ENCODE measurements around the gene LBX2.
A peak's percentile ranks its signal among the peaks of the same experiment; 100 is the strongest.

The LBX2 gene

GRCh38 chr2:74526649-74527230 is 27.3 kb upstream of the LBX2 start:
- no peak for DNase-seq (ENCODE audit: low read depth in 2 of 3, low spot score in 1 of 3)

DNA sequence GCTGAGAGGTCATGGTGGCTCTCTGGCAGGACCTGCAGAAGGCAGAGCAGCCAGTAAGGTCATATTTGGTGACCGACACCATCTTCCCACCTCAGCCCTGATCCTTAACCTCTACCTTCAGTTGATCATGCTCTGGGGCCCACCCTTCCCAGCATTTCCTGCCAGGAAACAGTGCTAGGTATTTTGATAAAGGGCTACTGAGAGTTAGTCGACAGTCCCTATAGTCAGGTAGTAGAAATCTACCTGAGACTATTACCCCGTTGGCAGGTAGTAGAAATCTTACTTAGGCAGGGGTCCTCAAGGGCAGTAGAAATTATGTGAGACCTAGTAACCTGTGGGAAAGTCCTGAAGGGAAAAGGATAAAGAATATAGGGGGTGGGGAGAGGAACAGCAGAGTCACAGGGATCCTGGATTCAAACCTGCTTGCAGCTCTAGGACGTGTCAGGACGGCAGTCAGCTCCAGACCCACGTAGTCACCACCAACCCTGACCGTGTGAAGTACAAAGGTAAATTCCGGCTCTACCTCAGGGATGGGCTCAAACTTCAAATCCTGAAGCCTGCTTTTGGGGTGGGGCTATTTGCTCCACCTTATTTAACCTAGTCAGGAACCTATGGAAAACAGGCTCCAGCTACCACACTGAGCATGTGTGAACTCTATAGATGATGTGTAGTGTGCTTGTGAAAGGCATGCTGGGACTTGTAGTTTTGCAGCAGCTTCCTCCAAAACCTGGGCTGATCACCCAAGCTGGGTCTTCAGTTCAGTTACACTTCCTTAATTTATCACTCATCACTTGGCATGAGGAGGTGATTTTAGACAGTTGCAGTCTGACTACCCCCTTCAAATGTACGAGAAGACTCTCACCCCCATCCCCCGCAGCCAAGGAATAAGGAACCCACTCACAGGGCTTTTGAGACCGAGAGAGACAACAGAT is 26.6 kb upstream of the LBX2 start, which contains the start of gene DQX1:
Gene DQX1 (minus strand): TSS at position 515 of the 932 bp plus-strand sequence. CDS start 502 bp downstream, at position 13.
- no peak for DNase-seq (ENCODE audit: low read depth in 2 of 3, low spot score in 1 of 3)

DNA sequence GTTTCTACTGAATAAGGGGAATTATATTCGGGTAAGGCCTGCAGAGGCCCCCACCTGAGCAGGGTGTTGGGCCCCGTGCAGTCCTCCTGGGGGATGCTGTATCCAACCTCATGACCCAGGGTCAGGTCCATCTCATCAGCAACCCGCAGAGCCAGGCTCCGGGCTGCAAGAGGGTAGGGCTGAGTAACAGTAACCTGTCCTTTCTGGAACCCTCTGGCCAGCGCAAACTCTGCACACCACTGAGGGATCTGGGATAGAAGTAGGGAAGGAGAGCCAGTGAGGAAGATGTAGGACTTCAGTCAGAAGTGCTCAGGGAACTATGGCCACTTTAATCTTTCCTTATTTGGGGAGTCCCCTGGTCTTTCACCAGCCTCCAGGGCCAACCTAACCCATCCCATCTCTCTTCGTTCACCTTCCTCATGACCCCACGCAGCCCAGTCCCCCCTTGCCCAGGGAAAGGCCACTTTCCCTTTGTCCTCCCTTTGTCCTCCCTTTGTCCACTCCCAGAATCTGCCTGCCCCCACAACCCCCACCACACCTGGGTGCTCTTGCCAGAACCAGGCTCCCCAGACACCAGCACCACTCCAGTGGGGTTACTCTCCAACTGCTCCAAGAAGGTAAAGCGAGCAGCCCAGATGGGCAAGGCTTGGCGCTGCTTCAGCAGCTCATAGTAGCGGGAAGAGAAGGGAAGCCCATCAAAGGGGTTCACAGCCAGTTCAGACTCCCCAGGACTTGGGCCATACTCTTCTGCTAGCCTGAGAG is 25.7 kb upstream of the LBX2 start:
- DNase-seq (ENCODE audit: low read depth in 2 of 3, low spot score in 1 of 3) = no peak

DNA sequence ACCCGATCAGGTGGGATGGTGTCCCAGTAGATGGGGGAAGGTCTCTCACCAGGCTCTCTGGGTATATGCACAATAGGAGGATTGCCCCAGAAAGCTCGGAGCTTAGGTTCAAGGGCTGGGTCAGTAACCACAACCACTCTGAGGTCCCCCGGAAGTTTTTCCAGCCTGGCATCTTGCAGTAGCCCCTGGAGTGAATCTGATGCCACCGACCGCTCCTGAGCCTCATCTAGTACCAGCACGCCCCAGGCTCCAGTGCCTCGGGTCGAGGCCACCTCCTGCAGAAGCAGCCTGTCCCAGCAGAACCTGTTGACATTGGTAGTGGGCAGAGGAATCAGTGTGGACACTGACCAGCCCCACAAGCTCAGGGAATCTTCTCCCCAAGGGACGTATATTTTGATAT is 24.6 kb upstream of the LBX2 start:
- DNase-seq (ENCODE audit: low read depth in 2 of 3, low spot score in 1 of 3) = no peak

DNA sequence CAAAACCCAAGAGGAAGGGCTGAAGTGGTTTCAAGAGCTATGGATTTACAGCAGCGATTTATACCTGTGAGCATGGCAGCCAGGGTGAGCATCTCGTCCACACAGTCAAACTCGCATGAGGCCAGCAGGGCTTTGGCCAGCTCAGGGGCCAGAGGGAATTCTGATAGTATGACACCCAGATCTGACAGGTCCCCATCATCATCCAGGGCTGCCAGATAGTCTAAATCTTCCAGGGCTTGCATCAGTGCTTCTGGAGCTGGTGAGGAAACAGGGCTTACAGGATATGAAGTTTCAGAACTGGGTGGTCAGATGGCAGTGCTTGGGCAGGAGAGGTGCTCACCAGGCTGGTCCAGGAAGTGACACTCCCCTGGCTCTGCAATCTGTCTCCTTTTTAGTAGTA is 23.1 kb upstream of the LBX2 start:
- no peak for DNase-seq (ENCODE audit: low read depth in 2 of 3, low spot score in 1 of 3)

DNA sequence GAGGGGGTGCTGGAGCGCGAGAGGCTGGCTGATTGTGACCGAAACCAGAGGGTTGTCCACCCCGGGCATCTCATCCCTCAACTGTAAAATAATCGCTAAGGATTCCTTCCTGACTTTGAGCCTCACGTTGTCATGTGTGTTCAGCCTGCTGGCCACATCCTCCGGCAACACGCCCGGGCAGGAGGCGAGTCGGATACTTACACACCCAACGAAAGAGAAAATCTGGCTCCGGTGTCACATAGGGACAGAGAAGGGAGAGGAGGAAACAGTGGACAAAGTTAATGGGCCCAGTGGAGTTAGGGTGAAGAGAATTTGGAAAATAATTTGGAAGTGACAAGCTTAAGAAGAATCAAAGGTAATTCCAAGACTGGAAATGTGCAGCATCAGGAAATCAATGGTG is 17.2 kb upstream of the LBX2 start:
- no peak for DNase-seq (ENCODE audit: low read depth in 2 of 3, low spot score in 1 of 3)

DNA sequence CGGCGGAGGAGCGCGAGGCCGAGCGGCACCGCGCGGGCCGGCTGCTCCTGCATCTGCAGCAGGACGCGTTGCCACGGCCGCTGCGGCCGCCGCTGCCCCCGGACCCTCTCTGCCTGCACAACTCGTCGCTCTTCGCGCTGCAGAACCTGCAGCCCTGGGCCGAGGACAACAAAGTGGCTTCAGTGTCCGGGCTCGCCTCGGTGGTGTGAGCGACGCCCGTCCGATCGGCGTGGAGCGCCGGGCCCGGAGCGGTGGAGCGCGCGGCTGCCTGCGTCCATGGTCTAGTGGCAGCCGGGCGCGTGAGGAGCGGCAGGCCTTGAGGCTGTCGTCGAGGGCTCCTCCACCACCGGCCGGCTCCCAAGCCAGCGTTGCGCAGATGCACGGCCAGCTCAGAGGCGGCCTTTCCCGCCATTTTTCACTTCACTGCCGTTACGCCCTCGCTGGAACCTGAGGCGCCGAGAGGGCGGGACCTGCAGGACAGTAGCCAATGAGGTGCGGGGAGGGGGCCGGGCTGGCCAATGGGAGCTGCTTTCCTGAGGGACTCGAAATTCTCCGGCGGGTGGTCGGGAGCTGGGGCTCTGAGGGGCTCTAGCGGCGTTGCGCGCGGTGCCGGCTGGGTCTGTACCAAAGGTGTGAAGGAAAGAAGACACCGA is 16.7 kb upstream of the LBX2 start:
- peak; percentile 68 to 70 (median 69) for DNase-seq (ENCODE audit: low read depth in 2 of 3, low spot score in 1 of 3)

DNA sequence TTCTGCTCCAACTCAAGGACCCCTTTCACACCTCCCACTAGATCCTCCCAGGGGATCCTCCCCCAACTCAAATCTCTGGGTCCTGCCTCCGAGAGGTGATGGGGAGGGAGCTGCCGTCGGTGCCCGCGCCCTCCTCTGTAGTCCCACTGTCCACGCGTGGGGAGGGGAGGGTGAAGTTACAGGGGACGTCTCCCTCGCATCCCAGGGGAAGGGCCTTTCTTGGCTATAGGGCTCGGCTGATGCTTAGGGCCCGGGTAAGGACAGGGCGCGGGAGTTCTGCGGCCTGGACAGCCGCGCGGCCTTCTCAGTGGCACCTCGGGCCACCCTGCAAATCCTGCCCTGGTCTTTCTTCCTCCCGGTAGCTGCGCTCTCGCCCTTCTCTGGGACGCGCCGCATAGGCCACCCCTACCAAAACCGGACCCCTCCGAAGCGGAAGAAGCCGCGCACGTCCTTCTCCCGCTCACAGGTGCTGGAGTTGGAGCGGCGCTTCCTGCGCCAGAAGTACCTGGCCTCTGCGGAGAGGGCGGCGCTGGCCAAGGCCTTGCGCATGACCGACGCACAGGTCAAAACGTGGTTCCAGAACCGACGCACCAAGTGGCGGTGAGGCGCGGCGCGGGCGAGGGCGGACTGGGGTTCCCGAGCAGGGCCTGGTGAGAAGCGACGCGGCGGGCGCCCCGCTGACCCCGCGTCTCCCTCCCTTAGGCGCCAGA is 16.0 kb upstream of the LBX2 start:
- no peak for DNase-seq (ENCODE audit: low read depth in 2 of 3, low spot score in 1 of 3)

DNA sequence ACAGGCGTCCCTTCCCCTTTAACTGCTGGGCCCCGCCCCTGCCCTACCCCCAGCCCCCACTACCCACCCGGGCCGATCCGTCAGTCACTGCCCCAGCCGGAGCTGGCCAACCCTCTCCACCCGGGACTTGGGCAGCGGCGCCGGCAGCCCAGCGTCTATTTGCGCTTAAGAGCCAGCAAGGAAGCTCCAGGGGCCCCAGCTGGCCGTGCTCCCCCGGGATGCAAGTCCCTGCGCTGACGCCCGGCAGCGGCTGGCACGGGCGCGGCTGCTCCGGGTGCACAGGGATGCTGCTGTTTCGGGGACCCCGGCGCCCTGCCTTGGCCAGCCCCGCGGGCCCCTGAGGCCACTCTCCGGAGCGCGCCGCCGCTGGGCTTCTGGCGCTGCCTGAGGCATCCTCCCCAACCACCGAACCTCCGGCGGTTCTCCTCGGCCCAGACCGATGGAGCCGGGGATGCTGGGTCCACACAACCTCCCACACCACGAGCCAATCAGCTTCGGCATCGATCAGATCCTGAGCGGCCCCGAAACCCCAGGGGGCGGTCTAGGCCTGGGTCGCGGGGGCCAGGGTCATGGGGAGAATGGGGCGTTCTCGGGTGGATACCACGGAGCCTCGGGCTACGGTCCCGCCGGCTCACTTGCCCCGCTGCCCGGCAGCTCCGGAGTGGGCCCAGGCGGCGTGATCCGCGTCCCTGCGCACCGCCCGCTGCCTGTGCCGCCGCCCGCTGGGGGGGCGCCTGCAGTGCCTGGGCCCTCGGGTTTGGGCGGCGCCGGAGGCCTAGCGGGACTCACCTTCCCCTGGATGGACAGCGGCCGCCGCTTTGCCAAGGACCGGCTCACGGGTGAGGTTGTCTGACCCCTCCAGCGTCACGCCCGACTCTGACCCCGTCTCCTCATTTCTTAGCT is 15.2 kb upstream of the LBX2 start, which contains the start of gene TLX2:
Gene TLX2 (plus strand): TSS at position 83 of the 903 bp plus-strand sequence. CDS start 357 bp downstream, at position 440.
- no peak for DNase-seq (ENCODE audit: low read depth in 2 of 3, low spot score in 1 of 3)

DNA sequence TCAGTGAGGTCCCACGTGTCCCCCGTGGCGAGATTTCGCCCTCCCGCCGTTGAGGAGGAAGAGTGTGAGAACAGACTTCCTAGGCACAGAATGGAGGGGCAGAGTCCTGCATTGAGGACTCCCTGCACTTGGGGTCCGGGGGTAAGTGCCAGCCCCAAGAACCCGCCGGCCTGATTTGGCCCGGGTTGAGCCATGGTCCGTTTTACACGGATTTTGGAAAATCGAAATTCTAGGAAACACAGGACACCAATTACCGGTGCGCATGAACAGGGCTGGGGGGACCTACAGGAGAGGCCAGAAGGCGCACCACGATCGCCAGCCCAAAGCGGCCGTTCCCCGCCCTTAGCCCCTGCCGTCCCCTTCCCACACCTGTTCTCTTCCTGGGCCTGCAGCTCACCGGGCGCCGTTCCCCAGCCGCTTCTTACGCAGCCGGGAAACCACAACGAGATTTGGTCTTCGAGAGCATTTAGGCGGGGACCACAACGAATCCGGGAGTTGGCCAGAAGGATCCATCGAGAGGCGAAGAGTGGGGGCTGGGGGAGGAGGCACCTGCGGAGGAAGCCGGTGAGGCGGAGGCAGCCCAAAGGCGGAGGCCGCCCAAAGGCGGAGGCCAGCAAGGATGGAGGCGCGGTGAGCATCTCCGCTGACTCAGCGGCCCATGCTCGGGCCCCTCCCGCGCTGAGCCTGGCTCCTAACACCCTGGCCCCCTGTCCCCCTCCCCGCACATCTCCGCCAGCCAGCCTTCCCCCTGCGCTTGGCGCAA is 14.4 kb upstream of the LBX2 start:
- no peak for DNase-seq (ENCODE audit: low read depth in 2 of 3, low spot score in 1 of 3)

GRCh38 chr2:74512744-74513604 is 13.6 kb upstream of the LBX2 start:
- no peak for DNase-seq (ENCODE audit: low read depth in 2 of 3, low spot score in 1 of 3)

- no peak for DNase-seq (ENCODE audit: low read depth in 2 of 3, low spot score in 1 of 3)
Measured at GRCh38 chr2:74511104-74511989, 11.9 kb upstream of the LBX2 start.

- no peak for DNase-seq (ENCODE audit: low read depth in 2 of 3, low spot score in 1 of 3)
Measured at GRCh38 chr2:74510272-74510671, 10.9 kb upstream of the LBX2 start.

DNA sequence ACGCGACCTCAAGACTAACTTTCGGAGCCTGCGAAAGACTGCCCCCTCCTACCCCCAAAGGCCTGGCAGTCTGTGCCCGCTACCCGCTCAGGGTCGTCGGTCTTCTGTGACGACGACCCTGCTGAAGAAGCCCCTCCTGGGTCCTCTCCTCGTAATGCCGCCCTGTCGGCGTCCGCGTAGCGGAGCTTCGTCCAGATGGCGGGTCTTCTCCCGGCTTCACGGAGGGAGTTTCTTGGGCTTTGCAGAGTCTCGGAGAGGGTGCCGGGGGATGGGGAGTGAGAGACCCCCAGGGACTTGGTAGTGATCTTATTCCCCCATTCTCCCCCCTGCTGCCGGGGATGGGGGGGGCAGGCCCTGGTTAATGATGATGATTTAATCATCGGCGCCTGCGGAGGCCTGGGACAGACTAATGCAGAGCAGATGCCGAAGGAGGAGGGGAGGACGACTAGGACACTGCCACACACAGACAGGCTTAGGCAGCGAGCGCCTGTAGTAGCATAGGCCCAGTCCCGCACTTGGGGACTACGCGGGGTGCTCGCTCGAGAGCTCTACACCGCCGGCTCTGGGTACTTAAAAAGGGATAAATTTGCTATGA is 8.6 kb upstream of the LBX2 start:
- DNase-seq (ENCODE audit: low read depth in 2 of 3, low spot score in 1 of 3) = no peak

GRCh38 chr2:74507145-74507925 is 7.9 kb upstream of the LBX2 start, which contains the start of gene PCGF1:
Gene PCGF1, minus strand, starts transcription at chr2:74507695. Its CDS starts 27 bp downstream, at chr2:74507668.
- peak; percentile 95 to 99 (median 99) for DNase-seq (ENCODE audit: low read depth in 2 of 3, low spot score in 1 of 3)
